Stimulated activated CD8-positive, alpha-beta memory T cell treated with anti-CD3 and anti-CD28 coated beads, Interleukin-4, amount 100 ng/mL, for 48 hours (primary cell): ENCODE data around the gene LRP1-AS.

Experiments used
- DNase-seq: peaks from one replicate; pipeline ENCODE4 v3.0.0-alpha.2; 2020

The LRP1-AS gene

DNA sequence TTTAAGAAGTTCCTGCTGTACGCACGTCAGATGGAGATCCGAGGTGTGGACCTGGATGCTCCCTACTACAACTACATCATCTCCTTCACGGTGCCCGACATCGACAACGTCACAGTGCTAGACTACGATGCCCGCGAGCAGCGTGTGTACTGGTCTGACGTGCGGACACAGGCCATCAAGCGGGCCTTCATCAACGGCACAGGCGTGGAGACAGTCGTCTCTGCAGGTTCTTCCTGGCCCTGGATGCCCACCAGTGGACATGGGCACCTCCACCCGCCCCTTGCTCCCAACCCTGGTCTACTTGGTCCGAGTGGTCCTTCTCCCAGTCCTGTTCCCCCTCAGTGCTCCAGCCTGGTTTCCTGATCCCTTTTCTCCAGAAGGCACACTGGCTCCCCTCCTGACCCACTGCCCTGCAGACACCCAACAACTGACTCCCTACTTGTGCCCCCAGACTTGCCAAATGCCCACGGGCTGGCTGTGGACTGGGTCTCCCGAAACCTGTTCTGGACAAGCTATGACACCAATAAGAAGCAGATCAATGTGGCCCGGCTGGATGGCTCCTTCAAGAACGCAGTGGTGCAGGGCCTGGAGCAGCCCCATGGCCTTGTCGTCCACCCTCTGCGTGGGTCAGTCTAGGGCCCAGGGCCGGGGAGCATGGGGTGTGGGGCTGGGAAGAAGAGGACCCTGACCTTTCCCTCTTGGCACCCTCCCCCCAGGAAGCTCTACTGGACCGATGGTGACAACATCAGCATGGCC, 32.1 kb upstream of the LRP1-AS start:
- no peak for DNase-seq

DNA sequence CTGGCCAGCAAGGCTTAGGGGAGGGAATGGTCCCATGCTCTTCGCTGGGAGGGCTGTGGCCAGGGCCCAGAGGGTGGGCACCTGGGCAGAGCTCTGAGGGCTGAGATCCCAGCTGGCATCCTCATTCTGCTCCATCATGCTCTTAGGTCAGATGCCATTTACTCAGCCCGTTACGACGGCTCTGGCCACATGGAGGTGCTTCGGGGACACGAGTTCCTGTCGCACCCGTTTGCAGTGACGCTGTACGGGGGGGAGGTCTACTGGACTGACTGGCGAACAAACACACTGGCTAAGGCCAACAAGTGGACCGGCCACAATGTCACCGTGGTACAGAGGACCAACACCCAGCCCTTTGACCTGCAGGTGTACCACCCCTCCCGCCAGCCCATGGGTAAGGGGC, 30.8 kb upstream of the LRP1-AS start:
- DNase-seq, result no peak

DNA sequence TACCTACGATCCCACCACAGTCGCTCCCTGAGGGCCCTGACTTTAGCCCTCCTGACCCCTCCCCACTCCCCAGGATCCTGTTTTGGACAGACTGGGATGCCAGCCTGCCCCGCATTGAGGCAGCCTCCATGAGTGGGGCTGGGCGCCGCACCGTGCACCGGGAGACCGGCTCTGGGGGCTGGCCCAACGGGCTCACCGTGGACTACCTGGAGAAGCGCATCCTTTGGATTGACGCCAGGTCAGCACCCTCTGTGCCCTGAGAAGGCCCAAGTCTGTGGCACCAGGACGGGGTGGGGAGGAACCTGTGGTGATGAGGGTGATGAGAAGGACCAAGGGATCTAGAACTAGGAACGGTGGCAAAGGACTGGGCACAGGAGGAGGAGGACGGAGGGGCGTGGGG, 29.9 kb upstream of the LRP1-AS start:
- DNase-seq, result no peak

DNA sequence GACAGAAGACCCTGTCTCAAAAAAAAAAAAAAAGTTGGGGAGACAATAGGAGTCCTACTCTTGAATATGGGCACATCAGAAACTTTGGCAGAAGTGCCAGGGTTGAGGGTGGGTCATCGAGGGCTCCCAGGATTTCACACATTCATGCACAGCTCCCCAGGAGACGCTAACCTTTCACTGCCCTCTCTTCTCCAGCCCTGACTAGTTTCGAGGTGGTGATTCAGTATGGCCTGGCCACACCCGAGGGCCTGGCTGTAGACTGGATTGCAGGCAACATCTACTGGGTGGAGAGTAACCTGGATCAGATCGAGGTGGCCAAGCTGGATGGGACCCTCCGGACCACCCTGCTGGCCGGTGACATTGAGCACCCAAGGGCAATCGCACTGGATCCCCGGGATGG, 29.4 kb upstream of the LRP1-AS start:
- DNase-seq, result no peak

DNA sequence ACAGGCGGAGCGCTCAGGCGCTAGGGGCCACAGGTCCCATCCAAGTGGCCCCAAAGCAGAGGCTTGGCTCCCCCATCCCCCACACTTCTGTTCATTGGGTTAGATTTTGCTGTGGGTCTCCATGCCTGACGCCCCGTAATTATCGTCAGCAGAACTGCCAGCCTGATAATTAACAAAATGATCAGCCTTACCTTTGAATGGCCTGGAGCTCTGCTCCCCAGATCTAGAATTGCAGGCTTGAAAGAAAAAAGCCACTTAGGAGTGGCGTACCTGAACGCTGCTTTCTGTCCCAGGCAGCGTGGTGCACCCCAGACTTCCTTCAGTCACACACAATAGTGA, 28.7 kb upstream of the LRP1-AS start:
- DNase-seq, result no peak

DNA sequence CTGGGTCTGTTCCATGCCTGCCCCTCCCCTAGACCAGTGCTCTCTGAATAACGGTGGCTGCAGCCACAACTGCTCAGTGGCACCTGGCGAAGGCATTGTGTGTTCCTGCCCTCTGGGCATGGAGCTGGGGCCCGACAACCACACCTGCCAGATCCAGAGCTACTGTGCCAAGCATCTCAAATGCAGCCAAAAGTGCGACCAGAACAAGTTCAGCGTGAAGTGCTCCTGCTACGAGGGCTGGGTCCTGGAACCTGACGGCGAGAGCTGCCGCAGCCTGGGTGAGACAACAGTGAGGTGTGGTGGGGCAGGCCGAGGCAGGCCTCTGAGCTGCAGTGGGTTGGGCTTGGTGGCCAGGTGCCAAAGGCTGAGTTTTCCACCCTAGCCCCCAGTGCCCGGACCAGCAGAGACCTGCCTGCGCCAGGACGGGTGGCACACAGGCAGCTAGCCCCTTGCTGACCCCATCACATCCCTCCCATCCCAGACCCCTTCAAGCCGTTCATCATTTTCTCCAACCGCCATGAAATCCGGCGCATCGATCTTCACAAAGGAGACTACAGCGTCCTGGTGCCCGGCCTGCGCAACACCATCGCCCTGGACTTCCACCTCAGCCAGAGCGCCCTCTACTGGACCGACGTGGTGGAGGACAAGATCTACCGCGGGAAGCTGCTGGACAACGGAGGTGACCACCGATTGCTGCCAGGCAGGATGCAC, 28.2 kb upstream of the LRP1-AS start:
- peak; percentile 86 for DNase-seq

DNA sequence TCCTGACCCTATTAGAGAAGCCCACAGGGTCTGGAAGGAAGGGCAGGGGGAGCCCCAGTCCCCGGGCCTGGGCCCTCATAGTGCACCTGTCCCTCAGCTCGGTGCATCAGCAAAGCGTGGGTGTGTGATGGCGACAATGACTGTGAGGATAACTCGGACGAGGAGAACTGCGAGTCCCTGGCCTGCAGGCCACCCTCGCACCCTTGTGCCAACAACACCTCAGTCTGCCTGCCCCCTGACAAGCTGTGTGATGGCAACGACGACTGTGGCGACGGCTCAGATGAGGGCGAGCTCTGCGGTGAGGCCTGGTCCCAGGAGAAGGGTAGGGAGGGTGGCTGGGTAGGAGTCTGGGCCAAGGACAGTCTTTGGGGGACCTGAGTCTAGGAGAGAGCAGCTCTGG, 26.3 kb upstream of the LRP1-AS start:
- DNase-seq, result no peak

DNA sequence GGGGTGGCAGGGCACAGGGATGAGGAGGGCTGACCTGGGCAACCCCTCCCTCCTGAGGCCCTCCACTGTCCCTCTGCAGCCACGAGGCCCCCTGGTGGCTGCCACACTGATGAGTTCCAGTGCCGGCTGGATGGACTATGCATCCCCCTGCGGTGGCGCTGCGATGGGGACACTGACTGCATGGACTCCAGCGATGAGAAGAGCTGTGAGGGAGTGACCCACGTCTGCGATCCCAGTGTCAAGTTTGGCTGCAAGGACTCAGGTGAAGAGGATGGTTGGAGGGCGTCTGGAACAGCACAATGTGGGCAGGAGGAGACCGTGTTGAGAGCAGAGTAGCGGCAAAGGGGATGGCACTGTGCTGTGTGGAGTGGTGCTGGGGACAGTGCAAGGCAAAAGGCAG, 25.7 kb upstream of the LRP1-AS start:
- DNase-seq, result peak; percentile 50

DNA sequence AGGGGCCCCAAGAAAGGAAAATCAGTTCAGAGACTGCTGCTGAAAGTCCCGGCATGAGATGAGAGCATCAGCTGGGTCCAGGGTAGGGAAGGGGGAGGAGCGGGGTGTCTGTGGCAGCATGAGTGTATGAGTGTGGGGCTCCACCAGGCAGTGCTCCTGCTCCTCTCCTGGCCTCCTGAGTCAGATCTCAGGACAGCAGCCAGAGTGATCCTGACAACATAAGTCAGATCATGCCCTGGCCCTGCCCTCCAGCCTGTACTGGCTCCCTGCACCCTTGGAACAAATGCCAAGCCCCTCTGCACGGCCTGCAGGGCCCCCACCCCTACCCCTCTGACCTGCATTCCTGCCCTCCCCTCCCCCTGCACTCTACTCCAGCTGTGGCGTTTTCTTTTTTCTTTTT, 24.2 kb upstream of the LRP1-AS start:
- no peak for DNase-seq

DNA sequence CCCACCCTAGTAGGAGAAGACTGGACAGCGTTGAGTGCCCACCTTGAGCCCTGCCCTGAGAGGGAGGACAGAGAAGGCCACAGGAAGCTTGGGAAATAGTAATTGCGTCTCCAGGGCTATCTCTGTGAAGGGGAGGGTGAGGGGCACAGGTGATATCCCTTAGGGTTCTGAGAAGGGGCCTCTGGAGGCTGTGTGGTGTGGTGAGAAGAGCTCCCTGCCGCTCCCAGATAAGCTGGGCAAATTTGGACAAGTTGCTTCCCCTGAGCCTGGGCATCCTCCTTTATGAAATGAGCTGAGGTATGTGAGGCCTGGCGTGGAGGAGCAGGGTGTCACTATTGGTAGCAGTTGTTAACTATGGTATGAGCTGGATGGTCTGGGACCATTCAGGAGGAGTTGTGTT, 23.5 kb upstream of the LRP1-AS start:
- no peak for DNase-seq

DNA sequence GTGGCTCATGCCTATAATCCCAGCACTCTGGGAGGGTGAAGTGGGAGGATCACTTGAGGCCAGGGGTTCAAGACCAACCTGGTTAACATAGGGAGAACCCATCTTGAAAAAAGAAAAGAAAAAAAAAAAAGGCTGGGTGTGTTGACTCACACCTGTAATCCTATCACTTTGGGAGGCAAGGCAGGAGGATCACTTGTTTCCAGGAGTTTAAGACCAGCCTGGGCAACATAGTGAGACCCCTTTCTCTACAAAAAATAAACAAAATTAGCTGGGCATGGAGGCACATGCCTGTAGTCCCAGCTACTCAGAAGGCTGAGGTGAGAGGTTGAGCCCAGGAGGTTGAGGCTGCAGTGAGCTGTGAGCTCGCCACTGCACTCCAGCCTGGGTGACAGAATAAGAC, 23.0 kb upstream of the LRP1-AS start:
- no peak for DNase-seq

DNA sequence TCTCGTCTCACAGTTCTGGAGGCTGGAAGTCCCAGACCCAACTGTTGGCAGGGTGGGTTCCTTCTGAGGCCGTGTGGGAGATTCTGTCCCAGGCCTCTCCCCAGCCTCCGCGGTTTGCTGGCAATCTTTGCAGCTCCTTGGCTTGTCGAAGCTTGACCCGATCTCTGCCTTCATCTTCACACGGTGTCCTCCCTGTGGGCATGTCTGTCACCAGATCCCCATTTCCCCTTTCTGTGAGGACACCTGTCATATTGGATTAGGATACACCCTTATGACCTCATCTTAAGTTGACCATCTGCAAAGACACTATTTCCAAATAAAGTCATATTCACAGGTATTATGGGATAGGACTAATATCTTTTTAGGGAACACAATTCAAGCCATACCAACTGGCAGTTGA, 22.6 kb upstream of the LRP1-AS start:
- no peak for DNase-seq

DNA sequence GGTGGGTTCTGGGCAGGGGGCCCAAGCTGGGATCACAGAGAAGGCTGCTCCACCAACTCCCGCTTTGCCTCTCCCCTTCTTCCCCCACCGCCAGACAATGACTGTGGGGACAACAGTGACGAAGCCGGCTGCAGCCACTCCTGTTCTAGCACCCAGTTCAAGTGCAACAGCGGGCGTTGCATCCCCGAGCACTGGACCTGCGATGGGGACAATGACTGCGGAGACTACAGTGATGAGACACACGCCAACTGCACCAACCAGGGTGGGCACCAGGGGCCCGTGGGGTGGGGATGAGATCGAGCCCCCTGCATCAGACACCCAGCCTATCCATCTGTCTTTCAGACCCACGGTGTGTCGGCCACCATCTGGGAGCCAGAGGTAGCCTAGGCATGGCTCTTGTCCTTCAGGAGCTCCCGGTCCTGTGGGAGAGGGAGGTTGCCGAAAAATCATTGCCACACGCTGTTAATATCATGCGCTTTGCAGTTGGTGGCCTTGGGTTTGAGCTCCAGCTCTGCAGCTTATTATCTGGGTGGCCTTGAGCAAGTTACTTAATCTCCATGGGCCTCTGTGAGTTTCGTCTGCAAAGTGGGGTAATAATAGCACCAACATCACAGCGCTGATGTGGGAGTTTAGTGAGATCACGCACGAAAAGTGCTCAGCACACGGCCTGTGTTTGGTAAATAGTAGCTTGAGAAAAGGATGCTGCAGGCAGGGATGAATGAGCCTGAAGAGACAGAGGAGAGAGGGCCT, 21.8 kb upstream of the LRP1-AS start:
- no peak for DNase-seq

DNA sequence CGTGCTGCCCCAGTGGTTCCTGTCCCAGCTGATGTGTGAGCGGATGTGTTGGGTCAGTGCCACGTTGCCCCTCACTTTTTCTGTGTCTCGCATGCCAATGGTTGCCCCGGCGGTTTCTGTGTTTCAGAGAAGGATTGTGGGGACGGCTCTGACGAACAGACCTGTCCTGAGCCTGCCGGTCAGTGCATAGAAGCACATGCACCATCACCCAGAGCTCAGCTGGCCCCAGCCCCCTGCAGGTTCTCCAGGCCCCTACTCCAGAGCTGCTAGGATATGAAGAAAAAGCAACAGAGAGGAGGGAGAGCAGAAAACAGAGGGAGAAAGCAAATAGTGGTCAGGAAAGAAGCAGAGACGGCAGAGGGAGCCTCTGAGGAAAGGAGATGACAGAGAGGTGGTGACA, 20.6 kb upstream of the LRP1-AS start:
- DNase-seq, result no peak

DNA sequence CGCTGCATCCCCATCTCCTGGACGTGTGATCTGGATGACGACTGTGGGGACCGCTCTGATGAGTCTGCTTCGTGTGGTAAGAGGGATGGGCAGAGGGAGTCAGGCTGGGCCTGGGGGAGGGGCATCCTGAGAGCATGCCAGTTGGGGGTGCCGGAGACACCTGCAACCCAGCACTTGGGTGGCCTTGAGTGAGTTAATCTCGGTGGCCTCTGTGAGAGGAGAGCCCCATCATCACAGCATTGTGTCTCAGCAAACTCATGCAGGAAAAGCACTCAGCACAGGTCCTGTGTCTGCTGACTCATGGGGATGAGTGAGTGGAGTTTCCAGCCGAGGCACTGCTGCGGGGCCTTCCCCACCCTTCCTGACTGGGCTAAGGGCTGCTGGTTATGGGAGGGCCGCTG, 19.6 kb upstream of the LRP1-AS start:
- DNase-seq, result peak; percentile 61

DNA sequence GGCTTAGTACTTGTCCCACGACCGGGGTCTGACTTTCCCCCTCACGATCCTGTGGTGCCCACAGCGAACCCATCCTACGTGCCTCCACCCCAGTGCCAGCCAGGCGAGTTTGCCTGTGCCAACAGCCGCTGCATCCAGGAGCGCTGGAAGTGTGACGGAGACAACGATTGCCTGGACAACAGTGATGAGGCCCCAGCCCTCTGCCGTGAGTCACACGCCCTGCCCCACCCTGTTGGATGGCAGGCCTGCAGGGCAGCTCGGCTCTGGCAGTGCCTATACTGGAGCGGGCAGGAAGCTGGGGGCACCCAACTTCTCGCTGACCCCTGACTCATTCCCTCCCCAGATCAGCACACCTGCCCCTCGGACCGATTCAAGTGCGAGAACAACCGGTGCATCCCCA, 18.3 kb upstream of the LRP1-AS start:
- DNase-seq, result no peak

DNA sequence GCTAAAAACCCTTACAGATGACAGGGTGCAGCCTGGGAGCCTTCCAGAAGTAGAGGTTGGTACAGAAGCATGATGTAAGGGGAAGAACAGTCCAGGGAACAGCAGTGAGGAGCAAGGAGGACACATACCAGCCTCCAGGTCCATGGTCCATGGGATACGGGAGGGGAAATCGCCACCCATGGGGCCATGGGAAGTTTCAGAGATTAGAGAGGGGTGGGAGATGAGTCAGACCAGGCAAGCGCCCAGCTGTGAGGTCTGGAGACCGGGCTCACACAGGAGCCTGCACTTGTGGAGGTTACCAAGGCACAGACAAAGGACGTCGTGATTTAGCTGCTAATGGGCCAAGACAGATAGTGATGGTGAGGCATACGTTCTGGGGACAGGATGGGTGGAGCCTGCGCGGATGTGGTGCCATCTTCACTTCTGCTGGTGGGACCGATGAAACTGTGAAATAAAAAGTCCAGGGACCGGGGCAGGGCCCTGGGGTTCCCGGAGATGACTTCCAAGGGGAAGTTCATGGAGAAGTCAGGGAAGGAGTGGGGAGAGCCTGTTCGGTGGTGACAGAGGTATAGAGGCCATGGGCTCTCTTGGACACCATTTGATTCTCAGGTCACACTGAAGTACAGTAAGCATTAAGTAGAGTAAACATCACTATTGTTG, 17.7 kb upstream of the LRP1-AS start:
- DNase-seq, result no peak

DNA sequence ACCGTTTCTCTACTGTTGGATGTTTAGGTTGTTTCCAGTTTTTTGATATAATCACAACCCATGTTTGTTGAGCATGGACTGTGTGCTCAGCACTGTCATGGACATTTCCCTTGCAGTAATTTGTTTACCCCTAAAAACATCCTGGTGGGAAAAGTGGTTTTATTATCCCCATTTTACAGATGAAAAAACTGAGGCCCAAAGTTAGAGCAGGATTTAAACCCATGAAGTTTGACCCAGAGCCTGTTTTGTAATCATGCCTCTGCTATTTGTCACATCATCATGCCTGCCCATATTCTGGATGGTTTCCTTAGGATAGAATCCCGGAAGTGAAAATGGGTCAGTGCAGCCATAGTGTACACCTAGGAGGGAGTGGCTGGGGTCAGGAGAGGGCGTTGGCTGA, 17.0 kb upstream of the LRP1-AS start:
- DNase-seq, result no peak

DNA sequence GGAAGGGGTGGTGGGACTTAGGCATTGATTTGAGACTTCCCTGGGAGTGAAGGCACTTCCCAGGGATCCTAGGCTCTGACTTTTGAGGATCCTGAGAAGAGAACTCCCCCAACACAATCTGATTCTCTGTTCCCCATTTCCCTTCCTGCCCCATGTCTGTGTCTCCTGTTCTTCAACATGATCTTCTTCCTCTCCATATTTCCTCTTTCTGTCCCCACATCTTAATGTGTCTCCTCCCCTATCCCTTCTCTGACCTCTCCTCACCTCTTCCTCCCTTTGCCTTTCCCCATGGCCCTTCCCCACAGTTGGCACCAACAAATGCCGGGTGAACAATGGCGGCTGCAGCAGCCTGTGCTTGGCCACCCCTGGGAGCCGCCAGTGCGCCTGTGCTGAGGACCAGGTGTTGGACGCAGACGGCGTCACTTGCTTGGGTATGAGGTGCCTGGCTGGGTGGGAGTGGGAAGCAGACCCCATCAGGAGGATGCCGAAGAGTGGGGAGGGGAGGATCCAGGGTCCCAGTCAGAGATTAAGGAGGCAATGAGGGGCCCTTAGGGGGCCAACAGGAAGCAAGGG, 15.2 kb upstream of the LRP1-AS start:
- DNase-seq, result no peak

DNA sequence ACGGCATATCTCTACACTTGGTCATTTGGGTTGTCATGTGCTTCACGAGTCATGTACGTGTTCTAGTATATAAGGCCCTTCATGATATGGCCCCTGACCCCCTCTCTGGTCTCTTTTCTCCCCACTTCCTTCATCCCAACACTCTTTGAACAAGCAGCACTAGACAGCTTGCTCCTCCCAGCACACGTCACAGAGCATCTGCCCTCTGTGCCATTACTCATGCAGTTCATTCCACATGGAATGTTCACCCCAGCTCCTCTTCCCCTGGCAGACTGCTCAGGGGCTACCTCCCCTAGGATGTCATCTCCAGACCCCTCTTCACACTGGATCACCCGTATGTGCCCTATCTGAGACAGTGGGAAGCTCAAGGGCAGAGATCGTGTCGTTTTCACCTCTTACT, 14.1 kb upstream of the LRP1-AS start:
- no peak for DNase-seq

DNA sequence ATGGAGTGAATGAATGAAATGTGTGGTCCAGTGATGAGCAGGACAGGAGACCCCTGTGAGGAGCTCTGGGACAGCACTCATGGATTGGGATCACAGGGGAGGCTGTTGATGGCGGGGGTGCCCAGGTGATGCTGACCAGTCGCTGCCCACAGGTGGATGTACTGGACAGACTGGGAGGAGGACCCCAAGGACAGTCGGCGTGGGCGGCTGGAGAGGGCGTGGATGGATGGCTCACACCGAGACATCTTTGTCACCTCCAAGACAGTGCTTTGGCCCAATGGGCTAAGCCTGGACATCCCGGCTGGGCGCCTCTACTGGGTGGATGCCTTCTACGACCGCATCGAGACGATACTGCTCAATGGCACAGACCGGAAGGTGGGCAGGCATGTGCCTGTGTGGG, 13.3 kb upstream of the LRP1-AS start:
- no peak for DNase-seq

DNA sequence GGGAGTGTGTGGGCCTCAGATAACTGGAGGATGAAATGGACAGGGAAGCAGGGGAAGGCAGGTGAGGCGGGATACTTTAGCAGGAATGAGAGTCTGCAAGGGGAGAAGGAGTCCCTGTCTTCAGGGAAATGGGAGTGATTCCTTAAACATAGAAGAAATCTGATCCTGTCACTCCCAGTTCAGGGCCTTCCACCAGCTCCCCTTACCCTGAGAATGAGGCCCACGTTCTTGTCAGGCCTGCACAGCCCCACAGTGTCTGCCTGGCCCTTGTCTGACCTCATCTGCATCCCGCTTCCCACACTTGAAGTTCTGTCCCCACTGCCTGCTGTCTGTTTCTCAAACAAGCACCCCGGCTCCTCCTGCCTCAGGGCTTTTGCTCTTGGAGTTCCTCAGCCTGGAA, 12.6 kb upstream of the LRP1-AS start:
- no peak for DNase-seq

DNA sequence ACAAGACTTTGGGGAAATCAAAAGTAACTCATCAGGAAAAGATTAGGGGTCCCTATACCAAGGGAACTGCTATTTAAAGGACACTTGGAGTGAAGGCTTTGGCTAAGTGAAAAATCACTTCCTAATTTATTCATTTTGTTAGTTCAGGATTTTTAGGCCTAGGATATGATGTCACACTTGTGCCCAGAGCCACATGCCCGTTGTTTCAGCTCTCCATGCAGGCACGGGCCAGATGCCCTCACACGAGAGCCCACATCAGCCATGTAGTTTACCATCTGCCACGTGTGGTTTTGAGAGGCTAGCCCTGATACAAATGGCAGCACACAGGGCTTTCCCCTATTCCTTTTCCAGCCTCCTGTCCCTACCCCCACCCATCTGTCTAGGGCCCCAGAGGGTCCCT, 11.9 kb upstream of the LRP1-AS start:
- no peak for DNase-seq
